ENCODE results near the gene NUP98.
"Not testable (repeated sequence)": the region's sequence is repeated elsewhere in the genome, so short reads cannot be mapped to it uniquely, and the experiment has no call there.

The NUP98 gene

DNA sequence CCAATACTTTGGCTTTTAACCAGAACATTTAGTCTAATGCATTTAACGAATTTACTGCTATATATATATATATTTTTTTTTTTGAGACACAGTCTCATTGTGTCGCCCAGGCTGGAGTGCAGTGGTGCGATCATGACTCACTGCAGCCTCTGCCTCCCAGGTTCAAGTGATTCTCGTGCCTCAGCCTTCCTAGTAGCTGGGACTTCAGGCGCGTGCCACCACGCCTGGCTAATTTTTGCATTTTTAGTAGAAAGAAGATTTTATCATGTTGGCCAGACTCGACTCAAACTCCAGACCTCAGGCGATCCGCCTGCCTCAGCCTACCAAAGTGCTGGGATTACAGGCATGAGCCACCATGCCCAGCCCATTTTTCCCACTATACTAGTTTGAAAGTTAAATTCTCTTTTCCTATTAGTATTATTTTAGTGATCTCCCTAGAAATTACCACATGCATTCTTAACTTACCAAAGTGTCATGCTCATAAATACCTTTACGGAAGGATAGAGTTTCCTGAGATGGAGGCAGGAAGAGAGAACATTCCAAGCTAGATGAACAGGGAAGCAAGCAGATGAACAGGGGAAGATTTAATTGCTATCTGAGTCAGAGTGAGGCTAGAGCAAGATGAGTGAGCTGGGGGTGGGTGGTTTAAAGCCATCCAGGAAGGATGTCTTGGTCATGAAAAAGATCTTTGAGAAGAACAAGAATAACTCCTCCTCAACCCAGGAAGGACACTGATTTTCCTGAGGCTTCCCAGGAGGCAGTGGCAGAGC lies 6.6 kb upstream of the NUP98 start:
- peak overlapping the region; percentile 67 for H3K27ac ChIP-seq
- DNase-seq (ENCODE audit: low read depth, low spot score): no peak

DNA sequence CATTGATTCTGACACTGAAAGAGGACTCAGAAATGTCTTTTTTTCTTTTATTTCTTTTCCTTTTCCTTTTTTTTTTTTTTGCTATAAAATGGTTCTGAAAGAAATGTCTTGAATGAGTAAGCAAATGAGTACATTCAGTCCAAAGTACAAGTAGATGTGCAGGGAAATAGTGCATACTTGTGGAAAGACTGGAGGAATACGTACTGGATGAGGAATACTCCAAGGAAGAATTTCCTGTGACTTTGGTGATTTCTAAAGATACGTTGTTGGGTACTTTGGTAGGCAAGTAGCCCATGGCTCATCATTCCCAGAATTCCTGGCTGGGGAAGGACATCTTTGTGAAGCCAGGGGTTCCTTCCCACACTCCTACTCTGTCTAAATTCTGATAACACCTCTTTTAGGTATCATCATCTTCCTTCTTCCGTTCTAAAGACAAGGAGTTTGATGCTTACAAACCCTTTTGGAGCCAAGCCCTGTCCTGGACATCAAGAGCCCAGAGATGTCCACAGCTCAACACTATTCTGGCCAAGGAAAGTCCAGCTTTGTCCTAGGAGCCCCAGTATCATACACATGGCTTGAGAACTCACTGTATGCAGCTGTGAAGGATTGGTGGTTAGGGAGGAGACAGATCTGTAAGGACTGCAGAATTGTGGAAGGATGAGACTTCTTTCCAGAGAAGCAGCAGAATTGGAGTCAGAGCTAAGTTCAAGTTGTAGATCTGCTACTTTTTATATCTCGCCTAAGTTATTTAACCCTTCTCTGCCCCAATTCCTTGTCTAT lies 4.8 kb upstream of the NUP98 start:
- DNase-seq (ENCODE audit: low read depth, low spot score): no peak
- H3K27ac ChIP-seq: no peak overlapping the region

DNA sequence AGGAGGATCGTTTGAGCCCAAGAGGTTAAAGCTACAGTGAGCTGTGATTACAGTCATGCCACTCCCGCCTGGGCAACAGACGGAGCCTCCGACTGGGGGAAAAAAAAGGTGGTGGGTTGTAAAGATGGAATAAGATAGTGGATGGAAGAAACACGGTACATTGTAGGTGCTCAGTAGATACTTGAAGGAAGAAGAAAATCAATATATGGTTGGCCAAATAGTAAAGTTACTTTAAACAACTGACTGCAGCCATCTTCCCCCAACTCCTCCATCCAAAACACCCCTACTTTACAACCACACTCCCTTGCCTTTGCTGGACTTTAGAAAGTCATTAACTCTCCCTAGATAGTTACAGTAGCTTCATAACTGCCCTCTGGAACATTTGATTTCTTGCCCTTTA lies 2.5 kb upstream of the NUP98 start:
- H3K27ac ChIP-seq: no peak overlapping the region
- no peak for DNase-seq (ENCODE audit: low read depth, low spot score)

- DNase-seq (ENCODE audit: low read depth, low spot score): no peak
- no peak overlapping the region for H3K27ac ChIP-seq
Measured at GRCh38 chr11:3799143-3799542, 1.8 kb upstream of the NUP98 start.

- H3K27ac ChIP-seq: peak overlapping the region; percentile 81
- DNase-seq (ENCODE audit: low read depth, low spot score): no peak
Measured at GRCh38 chr11:3796801-3797328, 489 bp downstream of the NUP98 start.

DNA sequence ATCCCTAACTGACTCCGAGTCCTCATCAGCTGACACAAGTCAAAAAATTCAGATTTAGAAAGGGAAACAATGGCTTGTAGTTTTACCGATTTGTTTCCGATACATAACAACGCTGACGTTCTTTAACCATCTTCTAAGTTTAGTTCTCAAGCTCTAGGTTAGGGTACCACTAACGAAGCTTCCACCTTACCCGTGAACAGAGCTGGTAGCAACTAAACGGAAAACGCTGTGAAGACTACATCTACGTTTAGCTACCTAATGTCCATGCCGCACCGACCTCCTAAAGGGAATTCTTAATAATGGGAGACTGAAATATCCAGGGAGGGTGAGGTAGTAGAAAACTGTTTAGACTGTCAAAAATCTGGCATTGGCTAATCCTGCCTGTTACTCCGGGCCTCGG lies 1.0 kb downstream of the NUP98 start:
- peak overlapping the region; percentile 81 for H3K27ac ChIP-seq
- DNase-seq (ENCODE audit: low read depth, low spot score): no peak

GRCh38 chr11:3796002-3796311 lies 1.4 kb downstream of the NUP98 start:
- DNase-seq (ENCODE audit: low read depth, low spot score): no peak
- no peak overlapping the region for H3K27ac ChIP-seq

GRCh38 chr11:3795131-3796001 lies 2.0 kb downstream of the NUP98 start:
- no peak overlapping the region for H3K27ac ChIP-seq

GRCh38 chr11:3794387-3794786 lies 3.0 kb downstream of the NUP98 start:
- not testable (repeated sequence) for H3K27ac ChIP-seq; DNase-seq (ENCODE audit: low read depth, low spot score)

More at GRCh38 chr11:3795131-3796001, 2.0 kb downstream of the NUP98 start:
- DNase-seq (ENCODE audit: low read depth, low spot score): no peak

DNA sequence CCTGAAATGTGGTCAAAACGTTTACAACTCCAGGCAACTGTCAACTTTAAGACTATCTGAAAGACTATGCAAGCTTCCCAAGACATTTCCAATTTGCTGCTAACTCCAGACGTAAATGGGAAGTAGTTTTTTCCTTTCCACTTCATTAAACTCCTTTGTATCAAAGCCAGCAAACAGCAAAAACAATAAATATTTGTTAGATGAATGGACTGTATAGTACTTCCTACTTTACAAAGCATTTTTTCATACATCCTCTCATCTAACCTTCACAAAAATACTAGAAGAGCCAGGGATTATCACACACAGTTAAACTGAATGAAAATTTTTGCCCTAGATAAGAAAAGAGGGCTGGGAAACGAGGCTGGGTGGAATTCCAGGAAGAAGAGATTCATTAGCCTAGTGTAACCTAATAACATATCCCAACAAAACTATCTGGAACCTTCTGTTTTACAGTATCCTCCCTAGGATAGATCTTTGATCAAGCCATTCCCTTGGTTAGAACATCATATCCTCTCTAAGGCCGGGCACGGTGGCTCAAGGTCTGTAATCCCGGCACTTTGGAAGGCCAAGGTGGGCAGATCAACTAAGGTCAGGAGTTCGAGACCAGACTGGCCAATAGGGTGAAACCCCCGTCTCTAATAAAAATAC lies 10.4 kb downstream of the NUP98 start:
- H3K27ac ChIP-seq: peak overlapping the region; percentile 7
- DNase-seq (ENCODE audit: low read depth, low spot score): no peak

DNA sequence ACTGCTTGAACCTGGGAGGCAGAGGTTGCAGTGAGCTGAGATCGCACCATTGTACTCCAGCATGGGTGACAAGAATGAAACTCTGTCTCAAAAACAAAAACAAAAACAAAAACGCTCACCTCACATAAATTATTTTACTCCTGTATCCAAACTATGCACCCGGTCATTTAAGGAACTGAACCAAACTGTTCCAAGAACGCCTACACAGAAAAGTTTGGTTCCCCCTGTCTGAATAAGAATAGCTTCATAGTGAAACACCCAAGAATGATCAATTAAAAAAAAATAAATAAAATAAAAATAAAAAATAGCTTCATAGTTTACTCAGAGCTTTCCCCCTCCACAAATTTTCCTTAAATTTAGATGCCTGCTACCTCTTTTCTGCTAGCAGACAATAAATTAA lies 13.7 kb downstream of the NUP98 start:
- H3K27ac ChIP-seq: peak overlapping the region; percentile 28
- no peak for DNase-seq (ENCODE audit: low read depth, low spot score)

GRCh38 chr11:3782963-3783362 lies 14.4 kb downstream of the NUP98 start:
- no peak for DNase-seq (ENCODE audit: low read depth, low spot score)
- H3K27ac ChIP-seq: peak overlapping the region; percentile 28

- DNase-seq (ENCODE audit: low read depth, low spot score): peak; percentile 3
- peak overlapping the region; percentile 28 for H3K27ac ChIP-seq
Measured at GRCh38 chr11:3781423-3781822, 15.9 kb downstream of the NUP98 start.

- DNase-seq (ENCODE audit: low read depth, low spot score): no peak
- H3K27ac ChIP-seq: no peak overlapping the region
Measured at GRCh38 chr11:3775736-3776406, 21.5 kb downstream of the NUP98 start.

GRCh38 chr11:3773180-3773579 lies 24.2 kb downstream of the NUP98 start:
- H3K27ac ChIP-seq: no peak overlapping the region

DNA sequence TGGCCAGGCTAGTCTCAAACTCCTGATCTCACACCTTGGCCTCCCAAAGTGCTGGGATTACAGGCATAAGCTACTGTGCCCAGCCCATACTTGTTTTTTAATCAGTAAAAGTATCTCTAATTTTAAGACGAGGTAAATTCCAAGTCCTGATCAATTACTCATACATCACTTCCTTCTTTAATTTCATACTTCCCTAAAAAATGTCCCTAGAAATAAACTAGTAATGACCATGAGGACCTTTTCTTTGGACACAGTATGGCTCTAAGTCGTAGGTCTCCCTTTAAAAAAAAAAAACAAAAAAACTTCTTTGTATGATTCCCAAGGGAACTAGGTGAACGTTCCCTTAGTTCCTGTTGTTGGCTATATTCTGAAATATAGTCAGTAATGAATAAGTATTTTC lies 29.8 kb downstream of the NUP98 start:
- H3K27ac ChIP-seq: no peak overlapping the region
- no peak for DNase-seq (ENCODE audit: low read depth, low spot score)

More at GRCh38 chr11:3773180-3773579, 24.2 kb downstream of the NUP98 start:
- no peak for DNase-seq (ENCODE audit: low read depth, low spot score)

- not testable (repeated sequence) for H3K27ac ChIP-seq; DNase-seq (ENCODE audit: low read depth, low spot score)
Measured at GRCh38 chr11:3766836-3767235, 30.5 kb downstream of the NUP98 start.

DNA sequence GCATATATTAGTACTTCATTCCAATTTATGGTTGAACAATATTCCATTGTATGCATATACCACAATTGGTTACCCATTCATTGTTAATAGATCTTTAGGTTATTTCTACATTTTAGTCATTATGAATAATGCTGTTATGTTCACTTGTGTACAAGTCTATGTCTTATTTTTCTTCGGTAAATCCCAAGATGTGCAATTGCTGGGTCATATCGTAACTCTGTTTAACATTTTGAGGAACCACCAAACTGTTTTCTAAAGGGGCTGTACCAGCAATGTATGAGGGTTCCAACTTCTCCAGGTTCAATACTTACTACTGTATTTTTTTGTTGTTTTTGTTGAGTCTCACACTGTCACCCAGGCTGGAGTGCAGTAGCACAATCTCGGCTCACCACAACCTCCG lies 33.1 kb downstream of the NUP98 start:
- DNase-seq (ENCODE audit: low read depth, low spot score): no peak

DNA sequence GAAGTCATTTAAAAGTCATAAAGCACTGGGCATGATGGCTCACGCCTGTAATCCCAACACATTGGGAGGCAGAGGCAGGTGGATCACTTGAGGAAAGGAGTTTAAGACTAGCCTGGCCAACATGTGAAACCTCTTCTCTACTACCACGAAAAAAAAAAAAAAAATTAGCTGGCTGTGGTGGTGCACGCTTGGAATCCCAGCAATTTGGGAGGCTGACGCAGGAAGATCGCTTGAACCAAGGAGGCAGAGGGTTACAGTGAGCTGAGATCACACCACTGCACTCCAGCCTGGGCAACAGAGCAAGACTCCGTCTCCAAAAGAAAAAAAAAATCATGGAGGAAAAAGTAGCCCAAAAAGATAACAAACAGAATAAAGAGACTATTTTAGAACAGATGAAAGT lies 42.2 kb downstream of the NUP98 start:
- no peak overlapping the region for H3K27ac ChIP-seq
- no peak for DNase-seq (ENCODE audit: low read depth, low spot score)

More for the DNA sequence above, 33.1 kb downstream of the NUP98 start:
- H3K27ac ChIP-seq: no peak overlapping the region

All from epithelial cell of prostate (primary cell).